Smooth muscle cell (in vitro differentiated cells): ENCODE results near the gene MDN1. TPM values are rescaled to one million over a fixed set of nuclear protein-coding genes. Genes with fewer than 3 reads are reported as not detected.

ENCODE experiments used
- DNase-seq: peaks from one replicate; lab custom pipeline; 2025; ENCODE audit not compliant: unreplicated experiment; lab: John Stamatoyannopoulos, UW
- H2AFZ ChIP-seq: fragments of 200-600 bp; sonication (generic); 2 replicates; pipeline ENCODE4 v1.6.0; 2016; ENCODE audit warnings: antibody characterized with exemption, low read depth, mild to moderate bottlenecking
- H3F3A ChIP-seq: fragments of 200-600 bp; sonication (generic); 2 replicates; pipeline ENCODE4 v1.6.0; 2017; ENCODE audit warnings: antibody characterized with exemption, low read depth
- H3K27ac ChIP-seq: fragments of 200-600 bp; sonication (generic); 2 replicates; pipeline ENCODE4 v1.5.1; 2016; ENCODE audit warnings: low read depth, mild to moderate bottlenecking
- H3K27me3 ChIP-seq: fragments of 200-600 bp; sonication (generic); 2 replicates; pipeline ENCODE4 v1.6.1; 2016; ENCODE audit warnings: low read depth, mild to moderate bottlenecking
- H3K36me3 ChIP-seq: fragments of 200-600 bp; sonication (generic); 2 replicates; pipeline ENCODE4 v1.5.1; 2016; ENCODE audit warnings: low read depth
- H3K4me1 ChIP-seq: fragments of 200-600 bp; sonication (generic); 2 replicates; pipeline ENCODE4 v1.5.1; 2016; ENCODE audit warnings: low read depth
- H3K4me2 ChIP-seq: fragments of 200-600 bp; sonication (generic); 2 replicates; pipeline ENCODE4 v1.6.0; 2016; ENCODE audit warnings: mild to moderate bottlenecking
- H3K4me3 ChIP-seq: fragments of 200-600 bp; sonication (generic); 2 replicates; pipeline ENCODE4 v1.5.1; 2016; ENCODE audit warnings: mild to moderate bottlenecking
- H3K79me2 ChIP-seq: fragments of 200-600 bp; sonication (generic); 2 replicates; pipeline ENCODE4 v1.6.0; 2016; ENCODE audit warnings: low read depth, mild to moderate bottlenecking
- H3K9ac ChIP-seq: fragments of 200-600 bp; sonication (generic); 2 replicates; pipeline ENCODE4 v1.6.0; 2016; ENCODE audit warnings: low read depth
- H3K9me3 ChIP-seq: fragments of 200-600 bp; sonication (generic); replicated peaks from 2 replicates; pipeline ENCODE4 v1.5.1; 2016; ENCODE audit warnings: low read depth
- H4K20me1 ChIP-seq: fragments of 200-600 bp; sonication (generic); 2 replicates; pipeline ENCODE4 v1.6.0; 2016; ENCODE audit warnings: low read depth
- WGBS: methylation state at CpG from one replicate; pipeline ENCODE4 v1.1.7; 2016; ENCODE audit warnings: low lambda C conversion rate; 5-methylcytosine and 5-hydroxymethylcytosine counted together
- polyA plus RNA-seq: library from polyadenylated mRNA; unstranded; fragments of >200 nt; fragmentation: Nextera tagmentation; extraction: Ambion mirVana; gene quantifications from 2 replicates; pipeline ENCODE4 v1.2.1, GENCODE V29; 2016
- total RNA-seq: library from RNA; depleted of rRNA; stranded (reverse); fragments of >200 nt; gene quantifications from 2 replicates; pipeline ENCODE4 v1.2.3, GENCODE V29; 2014
- TF ChIP-seq, protein P1 (sequence below): fragments of 200-600 bp; sonication (generic); IDR thresholded peaks from 2 replicates; pipeline ENCODE4 v1.5.1; 2017; ENCODE audit warnings: borderline replicate concordance, mild to moderate bottlenecking, antibody characterized with exemption; ENCODE audit not compliant: insufficient read depth, poor library complexity, severe bottlenecking

The MDN1 gene
- total and polyA plus RNA-seq, 2 experiments from 2014 or later: 6.4 to 16.5 TPM

DNA sequence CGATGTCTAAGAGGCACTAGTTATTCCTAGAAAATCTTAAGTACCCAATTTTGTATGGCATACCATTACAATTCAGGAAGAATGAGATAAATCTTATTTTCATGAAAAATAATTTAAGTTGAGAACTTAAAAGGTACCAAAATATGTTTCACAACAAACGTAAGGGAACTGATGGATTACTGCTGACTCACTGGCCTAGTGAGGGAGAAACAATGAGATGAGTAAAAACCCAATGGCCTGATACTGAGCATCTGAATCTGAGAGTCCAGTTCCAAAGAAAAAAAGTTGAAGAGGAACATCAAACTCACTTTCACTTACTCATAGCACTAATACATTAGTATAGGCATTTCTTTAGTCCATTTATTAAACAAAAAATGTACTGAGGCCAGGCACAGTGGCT lies 56.0 kb downstream of the MDN1 start:
- H3K27ac ChIP-seq: no peak overlapping the region
- H3K79me2 ChIP-seq: no peaks in the 10 kb centered on the region
- WGBS: 90% methylated on average over 2 of the region's 2 CpGs
- H3K36me3 ChIP-seq: no peaks in the 10 kb centered on the region
- no peak overlapping the region for H3K4me3 ChIP-seq
- H3K4me1 ChIP-seq: no peaks in the 10 kb centered on the region
- H3K27me3 ChIP-seq: no peaks in the 10 kb centered on the region
- no peak overlapping the region for H3K4me2 ChIP-seq
- H3K9ac ChIP-seq: no peak overlapping the region
- no peak for DNase-seq
- no peaks in the 10 kb centered on the region for H4K20me1 ChIP-seq
- TF ChIP-seq, protein P1, sequence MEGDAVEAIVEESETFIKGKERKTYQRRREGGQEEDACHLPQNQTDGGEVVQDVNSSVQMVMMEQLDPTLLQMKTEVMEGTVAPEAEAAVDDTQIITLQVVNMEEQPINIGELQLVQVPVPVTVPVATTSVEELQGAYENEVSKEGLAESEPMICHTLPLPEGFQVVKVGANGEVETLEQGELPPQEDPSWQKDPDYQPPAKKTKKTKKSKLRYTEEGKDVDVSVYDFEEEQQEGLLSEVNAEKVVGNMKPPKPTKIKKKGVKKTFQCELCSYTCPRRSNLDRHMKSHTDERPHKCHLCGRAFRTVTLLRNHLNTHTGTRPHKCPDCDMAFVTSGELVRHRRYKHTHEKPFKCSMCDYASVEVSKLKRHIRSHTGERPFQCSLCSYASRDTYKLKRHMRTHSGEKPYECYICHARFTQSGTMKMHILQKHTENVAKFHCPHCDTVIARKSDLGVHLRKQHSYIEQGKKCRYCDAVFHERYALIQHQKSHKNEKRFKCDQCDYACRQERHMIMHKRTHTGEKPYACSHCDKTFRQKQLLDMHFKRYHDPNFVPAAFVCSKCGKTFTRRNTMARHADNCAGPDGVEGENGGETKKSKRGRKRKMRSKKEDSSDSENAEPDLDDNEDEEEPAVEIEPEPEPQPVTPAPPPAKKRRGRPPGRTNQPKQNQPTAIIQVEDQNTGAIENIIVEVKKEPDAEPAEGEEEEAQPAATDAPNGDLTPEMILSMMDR: no peak
- no peaks in the 10 kb centered on the region for H3F3A ChIP-seq
- H2AFZ ChIP-seq: no peak overlapping the region
- no peaks in the 10 kb centered on the region for H3K9me3 ChIP-seq

DNA sequence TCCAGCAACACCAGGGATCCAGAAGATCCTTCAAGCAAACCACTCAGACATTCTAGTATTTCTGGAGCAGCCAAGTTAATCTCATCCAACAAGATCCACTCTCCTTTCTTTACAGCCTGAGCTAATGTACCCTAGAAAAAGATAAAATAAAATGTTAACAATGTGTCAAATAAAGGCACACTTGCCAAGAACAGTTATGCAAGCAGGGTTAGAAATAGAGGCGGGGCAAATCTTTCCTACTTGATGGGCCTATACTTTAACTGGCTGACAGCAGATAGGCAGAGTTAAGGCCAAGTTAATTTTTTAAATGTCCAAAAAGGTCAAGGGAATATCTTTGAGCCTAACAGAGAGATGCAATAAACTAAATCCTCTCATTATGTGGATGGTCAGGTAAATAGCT lies 60.8 kb downstream of the MDN1 start:
- H3K27me3 ChIP-seq: no peaks in the 10 kb centered on the region
- H3K4me1 ChIP-seq: no peaks in the 10 kb centered on the region
- H2AFZ ChIP-seq: no peak overlapping the region
- no peaks in the 10 kb centered on the region for H3K79me2 ChIP-seq
- no peaks in the 10 kb centered on the region for H4K20me1 ChIP-seq
- 92% methylated on average over 1 of the region's 1 CpG for WGBS
- TF ChIP-seq, protein P1: no peak
- H3K4me2 ChIP-seq: no peak overlapping the region
- H3K9ac ChIP-seq: no peak overlapping the region
- no peaks in the 10 kb centered on the region for H3F3A ChIP-seq
- peaks cover 14% of the 10 kb centered on the region for H3K36me3 ChIP-seq
- DNase-seq: no peak
- no peak overlapping the region for H3K27ac ChIP-seq
- H3K4me3 ChIP-seq: no peak overlapping the region
- H3K9me3 ChIP-seq: no peaks in the 10 kb centered on the region

DNA sequence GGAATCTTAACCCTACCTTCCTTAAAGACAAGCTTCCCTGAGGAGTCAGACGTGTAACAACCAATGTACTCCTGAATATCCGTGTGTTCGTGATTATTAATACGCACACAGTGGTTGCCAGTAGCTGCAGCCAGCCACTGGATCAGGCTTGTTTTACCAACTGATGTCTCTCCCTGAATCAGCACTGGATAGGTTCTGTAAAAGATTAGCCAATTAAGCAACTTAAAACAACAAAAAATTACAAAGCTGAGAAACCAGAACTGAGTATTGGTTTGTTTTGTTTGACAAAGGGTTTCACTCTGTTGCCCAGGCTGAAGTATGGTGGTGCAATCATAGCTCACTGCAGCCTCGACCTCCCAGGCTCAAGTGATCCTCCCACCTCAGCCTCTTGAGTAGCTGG lies 69.3 kb downstream of the MDN1 start:
- Histone ChIP-seq H3K27me3 (no peaks in the 10 kb centered on the region), H3K9me3 (no peaks in the 10 kb centered on the region), H3K36me3 (peaks cover 23% of the 10 kb centered on the region), H3K9ac (no peak overlapping the region), H3K4me3 (no peak overlapping the region), H3F3A (no peaks in the 10 kb centered on the region), H3K4me1 (no peaks in the 10 kb centered on the region), H4K20me1 (no peaks in the 10 kb centered on the region), H3K79me2 (no peaks in the 10 kb centered on the region), H2AFZ (no peak overlapping the region), H3K27ac (no peak overlapping the region), H3K4me2 (no peak overlapping the region)
- no peak for DNase-seq
- TF ChIP-seq, protein P1: no peak
- 98% methylated on average over 5 of the region's 5 CpGs for WGBS

DNA sequence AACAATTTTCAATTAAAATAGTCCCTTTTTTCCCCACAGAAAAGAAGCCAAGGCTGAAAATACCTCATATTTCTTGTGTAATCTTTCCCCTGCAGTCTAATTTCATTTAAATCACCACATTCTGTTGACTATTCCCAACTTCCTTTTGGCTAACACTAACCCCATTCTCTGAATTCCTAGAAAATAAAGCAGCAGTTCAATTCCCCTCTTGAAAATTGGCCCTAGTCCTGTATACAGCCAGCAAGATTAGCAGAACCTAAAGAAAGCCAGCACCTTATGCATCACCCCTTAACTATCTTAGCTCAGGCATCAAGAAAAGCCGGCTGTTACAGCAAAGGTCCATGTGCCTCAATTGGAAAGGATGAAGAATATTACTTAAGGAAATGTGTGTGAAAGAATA lies 69.7 kb downstream of the MDN1 start:
- Histone ChIP-seq H3K79me2 (no peaks in the 10 kb centered on the region), H3K4me2 (no peak overlapping the region), H3K9me3 (no peaks in the 10 kb centered on the region), H3K27ac (no peak overlapping the region), H3K4me1 (no peaks in the 10 kb centered on the region), H4K20me1 (no peaks in the 10 kb centered on the region), H3K27me3 (no peaks in the 10 kb centered on the region), H3K9ac (no peak overlapping the region), H2AFZ (no peak overlapping the region), H3K36me3 (peaks cover 26% of the 10 kb centered on the region), H3F3A (no peaks in the 10 kb centered on the region), H3K4me3 (no peak overlapping the region)
- TF ChIP-seq, protein P1: no peak
- DNase-seq: no peak
- WGBS: 90% methylated on average over 1 of the region's 1 CpG
